Anterior cingulate cortex (tissue), 58 donors: ENCODE data around the gene MVB12B.

Source experiments
- DNase-seq, 58 donors: peaks; one replicate each; lab custom pipeline; 2025; lab: John Stamatoyannopoulos, UW

Gene MVB12B

GRCh38 chr9:126499005-126499910 lies 172.6 kb downstream of the MVB12B start:
- peak in 9 of 58 donors; percentile 34 to 64 (median 46) for DNase-seq

GRCh38 chr9:126499911-126500599 lies 173.4 kb downstream of the MVB12B start:
- DNase-seq: peak in 1 of 58 donors; percentile 42

- peak in 54 of 58 donors; percentile 42 to 89 (median 72) for DNase-seq
Observed at GRCh38 chr9:126500600-126501382, 174.2 kb downstream of the MVB12B start.

GRCh38 chr9:126501383-126502331 lies 175.0 kb downstream of the MVB12B start:
- no peak for DNase-seq

GRCh38 chr9:126502417-126503332 lies 176.0 kb downstream of the MVB12B start:
- DNase-seq: no peak

- no peak for DNase-seq
Observed at GRCh38 chr9:126503333-126504085, 176.9 kb downstream of the MVB12B start.

GRCh38 chr9:126504086-126504976 lies 177.7 kb downstream of the MVB12B start:
- no peak for DNase-seq

GRCh38 chr9:126504977-126505455 lies 178.4 kb downstream of the MVB12B start:
- DNase-seq: no peak

GRCh38 chr9:126505697-126506346 lies 179.2 kb downstream of the MVB12B start:
- DNase-seq: no peak

GRCh38 chr9:126506361-126507317 lies 180.0 kb downstream of the MVB12B start:
- DNase-seq: peak in 5 of 58 donors; percentile 14 to 46 (median 38)

GRCh38 chr9:126507318-126508109 lies 180.9 kb downstream of the MVB12B start:
- no peak for DNase-seq

- no peak for DNase-seq
Observed at GRCh38 chr9:126508171-126508591, 181.6 kb downstream of the MVB12B start.

- DNase-seq: no peak
Observed at GRCh38 chr9:126508928-126509327, 182.3 kb downstream of the MVB12B start.

- no peak for DNase-seq
Observed at GRCh38 chr9:126509718-126510117, 183.1 kb downstream of the MVB12B start.
